NCI-H226 (cell line): ENCODE data around the gene PLA2G1B.
A peak's percentile ranks its signal among the peaks of the same experiment; 100 is the strongest.

Source experiments
- DNase-seq: peaks from one replicate; pipeline ENCODE4 v3.0.0-alpha.2; 2015

Gene PLA2G1B

DNA sequence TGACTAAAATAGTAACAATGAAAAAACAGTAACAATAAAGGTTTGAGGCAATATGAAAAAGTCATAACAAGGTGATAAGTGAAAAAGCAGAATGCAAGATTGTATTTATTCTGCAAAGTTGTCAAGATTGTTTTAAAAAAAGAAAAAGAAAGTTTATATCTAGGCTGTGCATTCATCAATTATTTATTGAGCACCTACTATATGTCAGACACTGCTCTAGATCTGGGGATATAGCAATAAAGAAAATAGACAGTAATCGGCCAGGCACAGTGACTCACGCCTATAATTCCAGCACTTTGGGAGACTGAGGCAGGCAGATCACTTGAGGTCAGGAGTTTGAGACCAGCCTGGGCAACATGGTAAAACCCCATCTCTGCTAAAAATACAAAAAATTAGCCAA is 3.8 kb downstream of the PLA2G1B start:
- DNase-seq: no peak

GRCh38 chr12:120321382-120322202 is 6.0 kb downstream of the PLA2G1B start:
- DNase-seq: no peak

DNA sequence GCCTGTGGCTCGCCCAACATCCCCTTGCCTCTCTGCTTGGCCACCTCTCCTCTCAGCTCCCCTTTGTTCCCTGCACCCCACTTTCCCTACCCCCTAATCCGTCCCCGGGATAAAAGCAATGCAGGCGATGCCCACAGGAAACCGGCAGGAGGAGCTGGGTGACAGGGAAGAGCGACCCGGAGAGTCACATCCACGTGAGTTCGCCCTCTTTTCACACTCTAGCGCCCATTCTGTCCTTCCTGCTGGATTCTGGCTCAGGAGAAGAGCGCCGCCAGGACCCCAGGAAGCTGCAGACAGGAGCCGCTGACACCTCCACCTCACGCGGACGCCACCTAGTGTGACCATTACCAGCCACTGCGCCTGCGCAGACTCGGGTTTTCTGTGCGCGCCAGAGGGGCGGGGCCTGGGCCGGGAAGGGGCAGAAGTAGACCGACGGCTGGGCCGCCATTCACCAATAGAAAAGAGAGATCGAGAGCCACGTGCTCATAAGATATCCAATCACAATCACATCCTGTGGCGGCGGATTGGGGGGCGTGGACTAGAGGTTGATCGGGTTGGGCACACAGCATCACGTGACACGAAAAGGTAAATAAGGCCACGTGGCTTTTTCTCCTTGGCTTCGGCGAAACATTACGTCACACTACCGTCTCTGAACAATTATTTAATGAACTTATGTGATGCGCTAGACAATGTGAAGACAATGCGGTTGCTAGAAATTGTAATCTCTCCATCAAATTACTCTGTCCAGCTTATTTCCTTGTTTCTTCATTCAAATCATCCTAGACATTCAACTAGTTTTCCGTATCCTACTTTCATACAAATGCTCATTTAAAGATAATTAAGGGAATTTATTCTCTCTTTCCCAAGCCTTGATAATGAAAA is 10.1 kb downstream of the PLA2G1B start:
- DNase-seq: peak; percentile 97

DNA sequence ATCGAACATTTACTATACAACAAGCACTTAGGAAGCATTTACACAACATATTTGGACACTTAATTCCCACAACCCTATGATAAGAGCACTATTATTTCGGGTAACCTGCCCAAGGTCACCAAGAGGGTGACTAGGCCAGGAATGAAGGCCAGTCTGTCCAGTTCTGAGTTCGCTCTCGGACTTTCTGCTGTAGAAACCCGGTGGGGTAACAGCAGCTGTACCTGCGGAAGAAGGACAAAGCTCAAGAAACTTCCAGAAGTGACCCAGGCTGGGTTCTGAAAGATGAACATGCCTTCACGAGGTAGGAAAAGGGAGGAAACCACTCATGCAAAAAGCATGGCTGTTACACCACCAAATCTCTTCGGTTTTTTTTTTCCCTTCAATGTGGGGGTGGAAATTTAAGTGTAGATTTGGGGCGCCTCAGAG is 10.8 kb downstream of the PLA2G1B start:
- no peak for DNase-seq

DNA sequence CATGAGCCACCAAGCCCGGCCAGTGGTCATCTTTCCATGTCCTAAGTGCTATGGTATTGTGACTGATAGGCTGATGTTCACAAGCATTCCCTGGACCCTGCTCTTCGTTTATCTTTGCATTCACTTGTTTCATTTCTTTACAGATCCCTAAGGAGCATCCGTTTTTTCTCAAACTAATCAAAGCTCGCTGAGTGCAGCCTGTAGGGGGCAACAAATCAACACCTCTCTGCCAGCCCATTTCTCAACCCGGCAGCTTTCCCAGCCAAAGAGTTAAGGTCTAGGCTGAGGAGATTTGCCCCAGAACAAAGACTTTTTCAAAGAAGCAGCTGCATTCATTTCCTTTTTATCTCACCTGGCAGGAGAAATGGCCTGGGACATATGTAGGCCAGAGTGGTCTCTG is 13.4 kb downstream of the PLA2G1B start:
- DNase-seq: no peak

GRCh38 chr12:120301962-120302815 is 25.4 kb downstream of the PLA2G1B start, which contains the start of gene SIRT4:
TSS of gene SIRT4 (plus strand) at chr12:120302321. CDS start at chr12:120303562, 1,241 bp downstream.
- peak; percentile 80 for DNase-seq

- DNase-seq: peak; percentile 97
Measured at GRCh38 chr12:120292661-120293531, 34.7 kb downstream of the PLA2G1B start, which contains the start of gene RNU4-1. TSS of gene RNU4-1 (minus strand) at chr12:120293237.

GRCh38 chr12:120292411-120292660 is 35.2 kb downstream of the PLA2G1B start:
- no peak for DNase-seq

GRCh38 chr12:120290609-120291305 is 36.8 kb downstream of the PLA2G1B start:
- no peak for DNase-seq

DNA sequence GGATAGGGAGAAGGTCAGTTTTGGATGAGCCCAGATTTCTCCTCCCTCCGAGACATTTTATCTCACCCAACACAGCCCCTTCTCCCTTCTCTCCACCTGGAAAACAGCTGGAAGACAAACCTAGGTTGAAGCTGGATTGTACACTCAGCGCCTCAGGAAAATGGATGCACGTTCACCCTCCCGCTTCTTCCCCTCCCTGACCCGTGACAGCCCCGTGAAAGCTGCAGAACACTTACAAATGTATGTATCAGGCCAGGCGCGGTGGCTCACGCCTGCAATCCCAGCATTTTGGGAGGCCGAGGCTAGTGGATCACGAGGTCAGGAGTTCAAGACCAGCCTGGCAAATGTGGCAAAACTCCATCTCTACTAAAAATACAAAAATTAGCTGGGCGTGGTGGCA is 40.1 kb downstream of the PLA2G1B start:
- DNase-seq: no peak

DNA sequence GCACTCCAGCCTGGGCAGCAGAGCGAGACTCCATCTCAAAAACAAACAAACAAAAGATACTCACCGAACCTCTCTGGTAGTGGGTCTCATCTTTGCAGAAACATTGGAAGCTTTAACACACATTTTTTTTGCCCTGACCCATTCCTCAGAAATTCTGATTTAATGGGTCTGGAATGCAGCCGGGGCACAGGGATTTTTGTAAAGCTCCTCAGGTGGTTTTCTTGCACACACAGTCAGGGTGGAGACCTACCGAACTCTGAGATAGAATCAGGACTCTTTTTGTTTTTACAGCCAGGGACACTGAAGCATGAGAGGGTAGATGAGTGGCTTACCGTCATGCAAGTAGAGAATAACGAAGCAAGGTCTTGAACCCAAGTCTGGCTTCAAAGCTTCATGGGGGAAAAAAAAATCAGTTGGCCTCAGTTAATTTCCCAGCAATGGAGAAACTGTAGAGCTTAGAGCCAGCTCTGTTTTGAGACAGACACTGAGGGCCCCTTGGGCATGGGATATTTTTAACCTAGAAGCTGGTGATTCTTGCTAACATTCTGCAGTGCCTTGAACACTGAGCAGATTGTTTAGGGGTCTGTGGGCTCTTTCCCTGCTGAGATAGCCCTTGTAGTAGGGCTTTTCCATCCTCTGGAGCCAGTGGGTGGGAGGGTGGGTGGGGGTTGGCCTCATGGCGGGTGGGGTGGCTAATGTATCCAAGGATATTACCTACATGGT is 40.6 kb downstream of the PLA2G1B start:
- DNase-seq: peak; percentile 33

GRCh38 chr12:120284381-120284780 is 43.2 kb downstream of the PLA2G1B start:
- DNase-seq: no peak

DNA sequence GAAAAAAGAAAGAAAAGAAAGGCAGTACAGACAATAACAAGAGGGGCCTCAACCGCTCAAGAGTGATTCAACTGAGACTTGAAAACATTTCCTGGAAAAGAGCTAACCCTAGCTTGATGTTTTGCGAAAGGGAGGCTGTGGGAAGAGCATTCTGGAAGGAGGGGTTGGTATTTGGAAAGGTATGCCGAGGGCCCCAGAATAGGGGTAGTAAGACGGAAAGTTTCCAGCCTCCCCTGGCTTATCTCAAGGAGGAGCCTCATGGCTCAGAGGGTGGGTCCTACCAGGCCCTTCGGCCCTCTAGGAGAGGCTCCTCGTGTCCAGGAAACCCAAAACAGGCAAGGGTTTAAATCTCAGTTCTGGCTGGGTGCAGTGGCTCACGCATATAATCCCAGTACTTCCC is 44.3 kb downstream of the PLA2G1B start:
- DNase-seq: peak; percentile 55

DNA sequence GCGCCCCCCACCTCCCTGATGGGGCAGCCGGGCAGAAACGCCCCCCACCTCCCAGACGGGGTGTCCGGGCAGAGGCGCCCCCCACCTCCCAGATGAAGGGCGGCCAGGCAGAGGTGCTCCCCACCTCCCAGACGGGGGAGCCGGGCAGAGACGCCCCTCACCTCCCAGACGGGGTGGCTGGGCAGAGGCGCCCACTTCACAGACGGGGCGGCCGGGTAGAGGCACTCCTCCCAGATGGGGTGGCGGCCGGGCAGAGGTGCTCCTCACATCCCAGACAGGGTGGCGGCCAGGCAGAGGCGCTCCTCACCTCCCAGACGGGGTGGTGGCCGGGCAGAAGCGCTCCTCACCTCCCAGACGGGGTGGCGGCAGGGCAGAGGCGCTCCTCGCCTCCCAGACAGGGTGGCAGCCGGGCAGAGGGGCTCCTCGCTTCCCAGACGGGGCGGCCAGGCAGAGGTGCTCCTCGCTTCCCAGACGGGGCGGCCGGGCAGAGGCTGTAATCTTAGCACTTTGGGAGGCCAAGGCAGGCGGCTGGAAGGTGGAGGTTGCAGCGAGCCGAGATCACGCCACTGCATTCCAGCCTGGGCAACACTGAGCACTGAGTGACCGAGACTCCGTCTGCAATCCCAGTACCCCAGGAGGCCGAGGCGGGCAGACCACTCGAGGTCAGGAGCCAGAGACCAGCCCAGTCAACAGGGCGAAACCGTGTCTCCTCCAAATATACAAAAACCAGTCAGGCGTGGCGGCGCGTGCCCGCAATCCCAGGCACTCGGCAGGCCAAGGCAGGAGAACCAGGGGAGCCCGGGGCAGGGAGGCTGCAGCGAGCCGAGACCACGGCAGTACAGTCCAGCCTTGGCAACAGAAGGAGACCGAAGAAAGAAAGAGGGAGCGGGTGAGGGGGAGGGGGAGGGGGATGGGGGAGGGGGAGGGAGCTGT is 49.2 kb downstream of the PLA2G1B start:
- DNase-seq: no peak

DNA sequence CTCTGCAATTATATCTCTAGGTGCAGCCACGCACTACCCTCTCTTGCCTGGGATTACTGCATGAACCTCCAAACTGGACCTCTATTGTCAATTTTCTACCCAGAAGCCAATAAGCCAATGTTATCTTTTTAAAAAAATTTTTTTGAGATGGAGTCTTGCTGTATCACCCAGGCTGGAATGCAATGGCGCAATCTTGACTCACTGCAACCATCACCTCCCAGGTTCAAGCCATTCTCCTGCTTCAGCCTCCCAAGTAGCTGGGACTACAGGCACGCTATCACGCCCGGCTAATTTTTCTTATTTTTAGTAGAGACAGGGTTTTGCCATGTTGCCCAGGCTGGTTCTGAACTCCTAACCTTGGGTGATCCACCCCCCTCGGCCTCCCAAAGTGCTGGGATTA is 50.8 kb downstream of the PLA2G1B start:
- peak; percentile 85 for DNase-seq
